Inflammatory macrophage (primary cell): ENCODE data around the gene NOP9.

Experiments
- DNase-seq, 2 donors: peaks; one replicate each; pipeline ENCODE4 v3.0.0-alpha.2; 2020 to 2022
- total RNA-seq, 18 experiments: gene quantifications; one replicate each; lab custom pipeline; 2026; ENCODE audit warnings: mixed read lengths in 6 of 18, inconsistent platforms in 2 of 18; lab: John Stamatoyannopoulos, UW

Gene NOP9, protein sequence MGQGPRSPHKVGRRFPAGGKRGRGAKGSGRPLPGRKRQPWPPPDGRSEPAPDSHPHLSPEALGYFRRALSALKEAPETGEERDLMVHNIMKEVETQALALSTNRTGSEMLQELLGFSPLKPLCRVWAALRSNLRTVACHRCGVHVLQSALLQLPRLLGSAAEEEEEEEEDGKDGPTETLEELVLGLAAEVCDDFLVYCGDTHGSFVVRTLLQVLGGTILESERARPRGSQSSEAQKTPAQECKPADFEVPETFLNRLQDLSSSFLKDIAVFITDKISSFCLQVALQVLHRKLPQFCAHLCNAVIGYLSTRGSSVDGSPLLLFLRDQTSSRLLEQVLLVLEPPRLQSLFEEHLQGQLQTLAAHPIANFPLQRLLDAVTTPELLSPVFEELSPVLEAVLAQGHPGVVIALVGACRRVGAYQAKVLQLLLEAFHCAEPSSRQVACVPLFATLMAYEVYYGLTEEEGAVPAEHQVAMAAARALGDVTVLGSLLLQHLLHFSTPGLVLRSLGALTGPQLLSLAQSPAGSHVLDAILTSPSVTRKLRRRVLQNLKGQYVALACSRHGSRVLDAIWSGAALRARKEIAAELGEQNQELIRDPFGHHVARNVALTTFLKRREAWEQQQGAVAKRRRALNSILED
- 16.3 to 91.6 (median 63.4) reads per million in 18 experiments for total RNA-seq

DNA sequence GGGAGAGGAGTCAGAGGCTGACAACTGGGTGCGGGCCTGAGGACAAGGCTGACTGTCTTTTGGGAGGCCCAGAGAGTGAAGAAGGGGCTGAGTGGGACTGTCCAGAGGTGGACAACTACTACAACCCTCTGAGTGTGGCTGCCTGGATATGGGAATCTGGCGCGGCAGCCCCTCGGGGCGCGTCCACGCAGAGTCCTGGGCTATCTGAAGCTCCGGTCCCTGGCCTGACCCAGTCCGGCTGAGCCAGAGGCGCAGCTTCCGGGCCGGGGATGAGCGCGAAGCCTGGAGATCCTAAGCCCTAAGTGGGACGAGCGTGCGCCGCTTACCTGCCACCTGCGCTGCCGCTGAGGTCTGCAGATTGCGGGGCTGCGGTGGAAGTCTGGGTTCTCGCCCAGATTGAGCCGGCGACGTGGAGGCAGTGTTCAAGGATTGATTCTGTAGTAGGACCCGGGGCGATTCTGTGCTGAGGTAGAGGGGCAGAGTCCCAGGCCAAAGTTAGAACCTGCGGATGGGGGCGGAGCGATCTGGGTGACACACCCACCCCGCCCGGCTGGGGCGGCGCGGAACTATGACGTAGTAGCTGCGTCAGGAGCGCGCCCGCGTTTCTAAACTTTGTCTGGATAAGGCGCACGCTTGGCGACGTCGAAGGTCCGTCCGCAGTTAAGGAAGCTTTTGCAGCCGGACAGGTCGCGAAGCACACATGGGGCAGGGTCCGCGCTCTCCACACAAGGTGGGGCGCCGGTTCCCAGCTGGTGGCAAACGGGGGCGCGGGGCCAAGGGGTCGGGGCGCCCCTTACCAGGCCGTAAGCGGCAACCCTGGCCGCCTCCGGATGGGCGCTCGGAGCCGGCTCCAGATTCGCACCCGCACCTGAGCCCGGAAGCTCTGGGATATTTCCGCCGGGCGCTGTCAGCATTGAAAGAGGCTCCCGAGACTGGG is at the start of gene NOP9, which contains the start of gene DHRS1:
Gene NOP9 (plus strand): TSS at position 596 of the 937 bp plus-strand sequence. CDS start 105 bp downstream, at position 701.
Gene DHRS1 (minus strand): TSS at position 526 of the 937 bp plus-strand sequence. CDS start 674 bp downstream, outside the sequence.
- peak; percentile 94 to 95 for DNase-seq

DNA sequence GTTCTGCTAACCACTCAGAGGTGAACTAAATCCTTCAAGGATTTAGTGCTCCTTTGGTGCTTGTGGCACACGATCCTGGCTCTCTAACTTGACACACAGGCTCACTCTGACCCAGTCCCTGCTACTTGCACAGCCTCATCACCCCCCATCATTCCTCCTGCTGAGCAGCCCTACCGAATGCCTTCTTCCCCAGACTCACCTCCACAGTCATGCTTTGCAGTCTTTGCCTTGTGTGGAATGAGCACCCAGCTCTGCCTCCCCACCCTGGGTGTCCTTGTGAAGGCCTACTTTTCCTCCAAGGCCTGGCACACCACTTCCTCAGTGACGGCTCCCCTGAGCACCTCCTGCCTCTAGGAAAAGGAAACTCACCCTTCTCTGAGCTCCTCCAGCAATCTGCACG is 49.3 kb upstream of the NOP9 start:
- no peak for DNase-seq

DNA sequence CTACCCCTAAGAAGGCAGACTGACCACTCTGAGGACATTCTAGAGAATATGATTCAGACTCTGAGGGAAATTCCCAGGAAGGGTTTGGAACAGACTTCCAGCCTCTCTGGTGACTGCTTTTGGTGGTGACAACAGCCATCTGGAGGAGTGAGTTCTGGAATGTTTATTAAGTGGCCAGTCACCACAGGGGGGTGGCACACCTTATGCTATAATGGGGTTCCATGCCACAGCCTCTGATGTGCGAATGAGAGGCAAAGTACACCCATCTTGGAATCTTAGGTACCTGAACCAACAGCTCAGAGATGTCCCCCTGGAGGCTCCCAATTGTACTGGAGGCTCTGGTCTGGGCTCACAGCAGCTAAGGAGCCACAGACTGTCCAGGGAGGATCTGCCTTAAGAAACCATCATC is 47.8 kb upstream of the NOP9 start:
- DNase-seq, result no peak

DNA sequence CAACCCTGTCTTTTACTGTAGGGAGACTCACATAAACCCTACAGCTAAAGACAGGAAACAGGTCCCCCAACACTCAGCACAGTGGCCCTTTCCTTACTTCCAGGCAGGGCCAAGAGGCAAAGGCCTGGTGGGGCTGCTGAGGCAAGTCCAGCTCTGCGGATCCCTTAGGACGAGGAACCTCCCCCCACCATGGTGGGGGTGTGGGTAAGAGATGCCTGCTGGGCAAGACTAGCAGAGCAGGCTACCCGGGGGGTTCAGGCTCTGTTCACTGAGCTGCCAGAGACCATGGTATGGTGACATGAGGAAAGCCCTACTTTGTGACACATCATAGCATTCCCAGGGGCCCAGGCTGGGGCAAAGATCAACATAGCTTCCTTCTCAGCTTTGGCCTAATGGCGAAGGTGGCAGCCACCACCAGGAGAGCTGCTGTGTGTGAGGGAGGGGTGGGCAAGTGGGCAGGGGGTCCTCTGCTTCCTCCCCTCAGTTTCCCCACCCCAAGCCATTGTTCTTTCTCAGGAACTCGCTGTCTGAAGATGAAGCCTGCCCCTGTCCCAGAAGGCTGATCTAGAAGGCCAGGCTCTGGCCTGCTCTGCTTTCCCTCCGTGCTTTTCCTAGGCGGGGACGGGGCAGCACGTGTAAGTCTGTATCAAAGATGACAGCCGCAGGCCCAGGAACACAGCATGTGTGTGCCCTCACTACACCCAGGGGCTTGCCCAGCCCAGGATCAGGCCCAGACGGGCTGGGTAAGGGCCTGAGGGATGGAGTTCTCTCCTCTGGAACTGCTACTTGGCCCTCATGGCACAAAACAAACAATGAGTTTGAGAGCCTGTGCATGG is 47.1 kb upstream of the NOP9 start:
- DNase-seq, result no peak

DNA sequence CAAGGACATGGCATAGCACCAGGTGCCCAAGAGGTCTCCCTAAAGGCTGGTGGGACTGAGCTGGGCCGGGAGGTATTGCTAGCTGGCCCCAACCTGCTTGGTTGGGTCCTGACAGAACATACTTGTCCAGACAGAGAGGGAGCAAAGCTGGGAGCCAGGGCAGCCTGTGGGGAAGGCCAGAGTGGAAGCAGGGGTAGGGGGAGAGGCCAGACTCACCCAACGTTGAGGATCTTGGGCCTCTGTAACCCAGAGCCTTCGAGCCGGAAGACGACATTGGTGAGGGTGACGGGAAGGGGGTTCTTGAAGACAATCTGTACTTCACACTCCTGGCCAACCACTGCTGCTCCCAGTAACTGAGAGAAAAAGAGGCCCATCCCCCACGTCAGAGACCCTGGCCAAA is 45.7 kb upstream of the NOP9 start:
- no peak for DNase-seq

DNA sequence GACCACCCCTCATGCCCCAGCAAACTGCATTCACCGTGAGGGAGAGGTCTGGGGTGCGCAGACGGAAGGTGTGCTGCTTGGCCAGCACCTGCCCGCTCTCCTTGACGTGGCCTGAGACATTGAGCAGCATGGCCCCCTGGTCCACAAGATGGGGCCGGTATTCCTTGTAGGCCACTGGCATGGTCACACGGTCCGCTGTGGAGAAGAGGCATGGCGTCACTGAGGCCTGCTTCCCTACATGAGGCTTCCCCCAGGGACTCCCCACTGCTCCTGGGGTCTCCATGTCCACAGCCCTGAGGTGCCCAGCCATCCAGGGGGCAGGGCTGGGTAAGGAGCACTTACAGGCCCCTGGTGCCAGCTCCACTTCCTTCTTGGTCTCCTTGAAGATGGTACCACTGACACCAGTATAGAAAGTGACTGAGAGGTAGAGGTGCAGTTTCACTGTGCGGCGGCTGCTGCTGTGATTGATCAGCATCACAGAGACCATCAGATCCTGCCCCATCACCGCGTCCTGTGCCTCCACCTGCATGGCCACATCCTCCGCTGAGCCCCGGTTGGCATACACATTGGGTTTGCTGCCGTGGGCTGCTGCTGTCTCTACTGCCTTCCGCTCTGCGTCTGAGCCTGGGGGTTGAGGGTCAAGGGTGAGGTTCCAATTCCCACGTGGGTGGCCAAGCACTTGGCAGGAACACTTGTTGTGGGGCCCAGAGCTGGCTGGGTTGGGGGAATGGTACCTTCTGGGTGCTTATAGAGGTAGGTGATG is 44.8 kb upstream of the NOP9 start:
- no peak for DNase-seq

DNA sequence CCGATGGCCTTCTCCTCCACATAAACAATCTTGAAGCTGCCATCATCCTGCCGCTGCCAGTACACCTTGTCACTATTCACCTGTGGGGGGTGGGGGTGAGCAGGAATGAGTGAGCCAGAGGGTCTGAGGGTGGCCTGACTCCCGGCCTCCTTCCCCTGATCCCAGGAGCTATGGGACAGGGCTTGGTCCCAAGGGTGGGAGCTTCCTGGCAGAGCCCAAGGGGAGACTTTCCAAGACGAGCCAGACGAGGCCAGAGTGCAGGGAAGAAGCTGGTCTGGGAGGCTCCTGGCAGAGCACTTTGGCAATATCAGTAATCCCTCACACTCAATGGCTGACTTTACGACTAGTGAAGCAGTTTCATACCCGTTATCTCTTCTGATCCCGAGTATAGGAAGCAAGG is 44.2 kb upstream of the NOP9 start:
- DNase-seq, result no peak

DNA sequence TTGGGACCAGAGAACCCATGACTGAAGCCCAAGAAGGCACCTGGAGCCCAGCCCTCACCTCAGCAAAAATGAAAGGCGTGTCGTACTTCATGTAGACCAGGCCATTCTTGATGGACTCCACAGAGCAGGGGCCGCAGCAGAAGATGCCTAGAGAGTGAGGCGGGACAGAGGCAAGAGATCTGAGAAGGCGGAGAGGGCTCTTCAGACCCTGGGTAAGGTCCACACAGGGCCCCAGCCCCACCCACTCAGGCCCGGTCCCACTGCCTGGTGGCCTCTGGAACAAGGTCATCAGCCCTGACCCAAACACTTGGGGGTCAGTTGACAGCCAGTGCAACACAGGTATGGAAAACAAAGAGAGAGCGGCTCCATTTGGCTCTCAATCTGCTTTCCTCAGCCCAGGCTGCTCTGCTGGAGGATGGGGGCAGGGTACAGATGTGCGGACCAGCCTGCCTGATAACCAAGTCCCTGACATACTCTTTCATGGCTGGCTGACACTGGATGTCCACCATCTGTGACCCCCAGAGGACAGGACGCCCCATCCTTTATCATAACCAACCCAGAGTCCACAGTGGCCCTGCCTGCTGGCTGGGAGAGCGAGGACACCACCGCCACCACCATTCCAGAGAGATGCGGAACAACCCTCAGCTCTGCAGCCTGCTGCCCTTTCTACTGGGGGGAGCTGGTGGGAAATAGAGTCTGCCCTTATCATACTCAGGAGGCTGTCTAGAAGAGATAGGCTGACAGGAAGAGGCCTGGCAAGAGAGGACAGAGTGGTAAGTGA is 43.5 kb upstream of the NOP9 start:
- no peak for DNase-seq

DNA sequence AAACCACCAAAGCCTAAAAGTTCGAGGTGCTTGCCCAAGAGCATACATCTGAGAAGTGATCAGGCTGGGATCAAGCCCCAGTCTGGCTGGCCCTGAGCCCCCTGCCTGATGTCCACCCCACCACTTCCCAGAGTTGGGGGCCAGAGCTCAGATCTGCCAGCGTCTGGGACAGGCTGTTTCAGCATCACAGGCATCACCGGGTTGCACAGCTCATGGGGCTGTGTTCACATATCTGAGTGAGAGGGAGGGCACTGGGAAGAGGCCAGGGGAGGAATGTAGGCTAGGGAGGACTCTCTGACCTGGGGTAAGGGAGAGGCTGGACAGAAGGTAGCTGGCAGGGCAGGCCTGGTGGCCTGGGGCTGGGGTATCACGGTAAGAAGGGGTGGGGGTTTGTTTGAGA is 42.7 kb upstream of the NOP9 start:
- DNase-seq, result no peak

DNA sequence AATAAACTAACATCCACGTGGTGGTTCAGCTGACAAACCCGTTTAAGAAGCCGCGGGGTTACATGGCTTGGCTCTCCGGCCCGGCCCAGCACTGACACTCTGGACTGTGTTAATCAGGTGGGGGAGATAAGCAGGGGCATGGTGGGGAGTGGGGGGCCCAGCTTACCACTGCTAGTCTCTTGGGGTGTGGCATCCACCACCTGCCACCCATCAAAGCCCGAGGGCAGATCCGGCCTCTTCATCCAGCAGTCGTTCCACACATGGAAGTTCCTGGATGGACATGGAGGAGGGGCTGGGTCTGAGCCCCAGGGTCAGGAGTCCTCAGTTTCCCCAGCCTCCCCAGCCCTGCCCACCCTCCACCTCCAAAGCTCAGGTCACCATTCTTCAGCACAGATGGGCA is 41.5 kb upstream of the NOP9 start:
- DNase-seq, result no peak

DNA sequence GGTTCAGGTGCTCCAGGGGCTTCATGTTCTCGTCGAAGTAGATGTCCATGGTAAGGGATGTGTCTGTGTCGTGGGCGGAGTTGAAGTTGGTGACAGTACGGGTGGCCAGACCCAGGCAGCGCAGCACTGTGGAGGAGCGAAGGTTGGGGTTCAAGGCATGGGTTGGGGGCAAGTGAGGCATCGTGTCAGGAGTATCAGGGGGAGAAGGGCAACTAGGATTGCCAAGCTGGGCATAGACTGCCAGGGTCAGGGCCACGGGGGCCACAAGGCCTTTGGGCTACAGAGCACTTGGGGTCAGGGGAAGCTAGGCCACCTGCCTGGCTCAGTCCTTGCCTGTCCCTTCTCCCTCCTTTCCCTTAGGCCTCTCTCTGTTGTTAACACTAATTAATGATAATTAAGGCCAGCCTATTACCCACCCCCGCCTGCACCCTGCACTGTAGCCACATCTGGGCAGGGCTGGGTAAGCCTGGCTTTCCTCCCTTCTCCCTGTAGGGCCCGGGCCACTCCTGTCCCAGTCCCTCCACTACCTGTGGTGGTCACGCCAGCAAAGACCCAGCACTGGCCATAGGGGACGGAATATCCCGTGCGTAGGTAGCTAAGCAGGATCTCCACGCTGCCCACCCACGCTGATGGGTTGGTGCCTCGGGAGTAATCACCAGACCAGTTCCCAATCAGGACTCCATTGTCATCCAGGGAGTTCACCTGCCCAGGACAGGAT is 40.9 kb upstream of the NOP9 start:
- DNase-seq, result no peak

DNA sequence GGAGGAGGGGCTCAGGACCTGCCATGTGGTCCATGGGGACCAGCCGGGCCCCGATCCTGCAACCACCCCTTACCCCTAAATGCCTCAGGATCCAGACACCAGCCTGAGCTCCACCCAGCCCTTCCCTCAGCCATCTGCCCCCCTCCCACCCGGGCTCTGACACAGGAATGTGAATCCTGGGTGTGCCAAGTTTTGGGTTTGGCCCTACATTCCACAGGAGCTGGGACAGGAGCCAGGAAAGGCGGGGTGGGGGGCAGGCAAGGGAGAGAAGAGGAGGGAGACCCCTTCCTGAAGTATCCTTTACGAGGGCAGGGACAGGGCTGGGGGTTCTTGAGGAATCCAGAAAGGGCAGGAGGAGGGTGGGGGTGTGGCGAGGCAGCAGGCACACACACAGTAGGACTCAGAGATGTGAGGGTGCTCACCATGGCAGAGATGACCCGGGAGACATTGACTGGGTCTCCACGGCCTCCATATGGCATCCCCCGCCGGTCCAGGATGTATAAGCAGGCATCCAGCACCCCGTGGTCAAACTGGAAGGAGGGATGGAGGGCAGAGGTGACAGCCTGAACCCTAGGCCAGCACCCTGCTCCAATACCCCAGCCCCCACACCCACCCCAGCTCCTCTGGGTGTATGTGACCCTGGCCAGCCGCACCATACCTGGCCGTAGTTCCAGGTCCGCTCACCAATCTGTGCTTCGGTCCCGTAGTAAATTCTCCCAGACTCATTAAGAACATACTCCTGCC is 40.2 kb upstream of the NOP9 start:
- no peak for DNase-seq

DNA sequence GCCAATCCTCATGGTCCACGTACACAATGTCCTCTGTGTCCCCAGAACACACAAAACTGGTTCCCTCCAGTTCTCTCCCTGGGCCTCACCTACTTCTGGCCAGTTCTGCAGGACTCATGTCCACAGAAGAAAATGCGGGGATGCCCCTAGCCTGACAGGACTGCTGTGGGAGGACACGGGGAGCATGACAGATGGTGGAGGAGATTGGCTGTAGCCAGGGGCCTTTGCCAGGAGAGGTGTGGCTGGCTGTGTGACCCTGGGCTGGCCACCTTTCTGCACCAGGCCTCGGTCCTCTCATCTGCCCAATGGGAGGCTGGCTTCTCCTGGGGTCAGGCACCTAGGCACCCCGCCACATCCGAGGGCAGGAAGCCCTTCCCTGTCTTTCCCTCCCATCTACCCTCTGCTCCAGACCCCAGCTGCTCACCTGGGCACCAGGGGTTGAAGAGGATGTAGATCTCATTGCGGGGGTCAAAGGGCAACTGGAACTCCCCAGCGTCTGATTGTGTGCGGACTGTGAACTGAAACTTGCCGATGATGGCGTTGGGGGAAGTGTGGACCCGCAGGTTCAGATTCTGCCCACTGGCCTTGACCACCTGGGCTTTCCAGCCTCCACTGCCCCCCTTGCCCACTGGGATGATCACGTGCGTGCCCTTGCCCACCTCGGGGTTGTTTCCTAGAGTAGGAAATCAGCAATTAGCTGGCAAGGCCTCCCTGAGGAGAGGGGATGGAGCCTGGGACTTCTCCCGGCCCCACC is 39.4 kb upstream of the NOP9 start:
- no peak for DNase-seq

DNA sequence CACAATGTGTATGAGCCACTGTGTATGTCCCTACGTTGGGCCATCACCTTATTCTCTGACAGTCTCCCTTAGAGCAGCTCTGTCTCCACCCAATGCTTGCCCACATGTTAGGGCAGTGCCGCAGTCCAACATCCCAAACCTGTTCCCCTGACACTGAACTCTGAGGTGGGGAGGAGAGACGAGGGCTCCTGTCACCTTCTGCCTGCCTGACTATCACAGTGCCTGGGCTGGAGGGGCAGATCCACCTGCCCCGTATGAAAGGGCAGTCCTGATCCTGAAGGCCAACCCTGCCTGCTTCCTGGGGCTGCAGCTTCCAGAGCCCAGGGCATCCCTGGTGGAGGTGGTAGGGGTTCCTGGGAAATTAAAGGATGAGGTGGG is 38.9 kb upstream of the NOP9 start:
- DNase-seq, result no peak

DNA sequence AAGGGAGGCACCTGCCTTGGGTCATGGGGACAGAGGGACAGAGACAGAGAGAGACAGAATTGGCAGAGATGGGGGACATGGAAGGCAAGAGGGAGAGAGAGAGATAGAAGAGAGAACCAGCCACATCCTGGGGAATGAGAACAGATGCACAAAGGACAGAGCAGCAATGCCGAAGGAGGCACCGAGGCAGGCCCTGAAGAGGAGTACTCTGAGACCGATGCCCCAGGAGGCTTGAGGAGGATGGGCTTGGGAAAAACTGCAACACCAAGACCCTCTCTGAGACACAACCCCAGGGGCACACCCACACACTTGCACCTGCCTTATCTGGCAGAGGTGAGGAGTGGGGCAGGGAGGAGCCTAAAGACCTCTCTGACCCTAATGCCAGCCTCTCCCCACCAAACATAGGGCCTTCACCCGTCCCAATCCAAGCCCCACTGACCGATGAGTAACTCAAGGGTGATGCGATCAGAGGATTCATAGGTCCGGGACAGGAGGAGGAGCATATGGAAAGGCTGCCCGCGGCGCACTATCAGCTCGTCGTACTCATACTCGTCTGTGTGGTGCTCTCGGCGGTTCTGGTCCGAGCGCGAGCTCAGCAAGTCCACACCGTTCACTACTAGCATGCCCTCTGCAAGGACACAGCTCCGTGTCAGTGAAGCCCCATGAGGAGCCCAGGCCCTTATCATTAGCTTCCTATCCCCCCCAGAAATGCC is 38.2 kb upstream of the NOP9 start:
- no peak for DNase-seq

DNA sequence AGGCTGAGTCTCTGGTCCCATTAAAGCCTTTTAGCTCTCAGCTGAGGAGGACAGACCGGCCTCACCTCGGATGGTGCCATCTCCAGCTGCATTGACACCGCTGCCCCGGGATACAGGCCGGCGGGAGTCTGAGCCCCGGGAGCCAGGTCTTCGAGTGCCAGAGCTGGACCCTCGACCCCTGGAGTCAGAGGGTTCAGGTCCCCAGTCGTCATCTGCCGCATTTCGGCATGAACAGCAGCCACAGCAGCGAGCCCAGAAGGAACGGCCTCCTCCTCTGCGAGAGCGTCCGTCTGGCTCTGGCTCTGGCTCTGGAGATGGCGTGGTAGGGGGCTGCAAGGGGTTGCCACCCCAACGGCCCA is 37.7 kb upstream of the NOP9 start:
- no peak for DNase-seq
